H54 (cell line): ENCODE results near the gene ZNF845.
"Not testable (repeated sequence)": the region's sequence is repeated elsewhere in the genome, so short reads cannot be mapped to it uniquely, and the experiment has no call there.

Source experiments
- DNase-seq: peaks from one replicate; pipeline ENCODE4 v3.0.0; 2011; ENCODE audit warnings: low spot score, mixed read lengths; ENCODE audit not compliant: insufficient read length
- FAIRE-seq: peaks from 3 replicates; lab custom pipeline; 2011; peaks lifted over from hg19 to GRCh38; lab: Jason Lieb, UNC
- POLR2A ChIP-seq: IDR thresholded peaks from 2 replicates; pipeline ENCODE4 v1.6.1; 2011; ENCODE audit warnings: low read depth, mild to moderate bottlenecking, low read length

The ZNF845 gene

DNA sequence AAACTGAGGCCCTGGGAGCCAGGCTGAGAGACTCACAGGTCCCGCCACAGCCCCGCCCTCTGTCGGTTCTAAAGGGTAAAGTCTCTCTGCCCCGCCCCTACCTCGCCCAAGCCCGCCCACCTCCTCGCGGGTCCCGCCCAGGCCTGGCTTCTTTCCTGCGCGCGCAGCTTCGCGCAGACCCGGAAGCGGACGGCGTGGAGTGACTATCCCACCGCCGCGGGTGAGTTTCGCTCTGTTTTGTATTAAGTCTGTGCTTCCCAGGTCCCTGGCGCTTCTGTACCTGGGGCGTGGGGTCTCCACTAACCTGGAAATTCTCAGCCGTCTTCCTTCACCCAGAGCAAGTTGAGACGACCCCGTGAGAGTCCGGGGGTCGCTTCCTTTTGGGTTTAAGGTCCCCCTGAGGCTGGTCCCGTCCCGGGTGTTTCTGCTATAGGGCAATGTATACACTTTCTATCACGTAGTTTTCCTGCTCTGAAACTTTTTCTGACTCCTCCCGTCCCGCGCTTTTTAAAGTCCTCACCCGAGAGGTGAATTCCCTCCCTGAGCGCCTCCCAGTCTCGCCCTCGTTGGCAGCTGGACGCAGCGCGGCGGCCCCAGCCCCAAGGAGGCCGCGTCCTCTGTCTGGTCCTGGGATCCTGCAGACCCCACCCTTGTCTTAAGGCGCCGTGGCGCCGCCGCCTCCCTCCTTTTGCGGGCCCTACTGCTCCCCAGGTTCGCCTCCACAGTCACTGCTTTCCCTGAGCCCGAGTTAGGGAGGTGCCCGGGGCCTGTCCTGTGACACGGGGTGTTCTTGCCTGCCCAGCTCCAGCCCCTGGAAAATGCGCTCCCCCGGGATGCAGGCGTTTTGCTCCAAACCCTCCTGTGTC, 61.7 kb downstream of the ZNF845 start, which contains the start of gene ZNF765:
Gene ZNF765, plus strand, starts transcription at position 176 of the 866 bp plus-strand sequence. CDS start 2,867 bp downstream, outside the sequence.
- peak; percentile 81 for TF ChIP-seq POLR2A
- peak; percentile 92 for DNase-seq
- FAIRE-seq: no peak

GRCh38 chr19:53395840-53396524, 62.4 kb downstream of the ZNF845 start:
- DNase-seq, FAIRE-seq: not testable (repeated sequence)

DNA sequence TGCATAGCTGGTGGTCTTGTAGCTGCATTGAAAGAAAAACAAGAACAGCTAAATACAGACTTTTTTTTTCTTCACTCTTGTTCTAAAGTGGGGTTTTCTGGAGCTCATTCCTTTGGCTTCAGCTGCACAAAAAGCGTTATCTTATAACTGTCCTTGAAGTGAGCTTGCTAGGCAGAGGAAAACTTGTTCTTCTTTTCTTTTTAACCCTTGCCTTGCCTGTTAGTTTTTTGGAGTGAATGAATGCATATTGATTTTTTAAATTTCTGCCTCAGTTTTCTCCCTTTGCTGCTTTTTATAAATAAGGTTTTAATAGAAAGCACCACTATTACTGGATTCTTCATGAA, 62.9 kb downstream of the ZNF845 start:
- DNase-seq: no peak
- no peak for FAIRE-seq

GRCh38 chr19:53397918-53398317, 64.4 kb downstream of the ZNF845 start:
- DNase-seq, FAIRE-seq: not testable (repeated sequence)

More for the DNA sequence above, 62.9 kb downstream of the ZNF845 start:
- no peak for TF ChIP-seq POLR2A
